Measurements from ENCODE around the gene FAM222B.

The FAM222B gene

GRCh38 chr17:28751600-28752366, 90.8 kb downstream of the FAM222B start:
- Histone ChIP-seq H3K9me3 (ENCODE audit: control insufficient read depth, insufficient read depth, low read depth, low read length) (no peaks in the 10 kb centered on the region), H3K4me1 (ENCODE audit: control insufficient read depth, insufficient read depth, low read length) (0 out of 2 replicates have a peak, but pooled peaks cover under 1% of the 10 kb centered on the region), H3K4me3 (ENCODE audit: low read depth, low read length) (no peak overlapping the region), H3K36me3 (ENCODE audit: control insufficient read depth in 2 of 2, insufficient read depth in 1 of 2, low read length in 2 of 2) (peaks cover 7 to 55% of the 10 kb centered on the region in 2 experiments; a peak in 2 of 3 replicates), H3K27ac (ENCODE audit: extremely low read depth, low read depth, low read length) (no peak overlapping the region)
- TF ChIP-seq ZNF248 (tag by site-specific recombination; IDR thresholded peaks at IDR 0.05) (no peak), ZNF423 (tag by site-specific recombination; IDR thresholded peaks at IDR 0.05) (no peak), ZNF843 (tag by site-specific recombination; IDR thresholded peaks at IDR 0.05) (no peak), ZNF701 (tag by site-specific recombination; IDR thresholded peaks at IDR 0.05) (no peak), ZNF169 (tag by site-specific recombination; IDR thresholded peaks at IDR 0.05) (no peak), TRIM28 (IDR thresholded peaks at IDR 0.05; ENCODE audit: borderline replicate concordance, low read length) (no peak)
- ChIA-PET CTCF (interaction anchor here (0.6 to 16.7 kb wide), 14 partner anchors 9 to 983 kb away, joined by 3 to 445 read pairs (median 4); partner anchors contain the start of genes DHRS13, NEK8, PHF12 and RPL23A), POLR2A (interaction anchor here (0.6 to 14.1 kb wide), 9 partner anchors 10 to 198 kb away, joined by 3 to 448 read pairs (median 5); partner anchors contain the start of genes NEK8 and TLCD1)

GRCh38 chr17:28750178-28751047, 92.2 kb downstream of the FAM222B start:
- POLR2A ChIA-PET: interaction anchor here (0.7 to 14.1 kb wide), 6 partner anchors 11 to 103 kb away, joined by 3 to 448 read pairs (median 3); partner anchors contain the start of genes NEK8, PROCA1, RPL23A and TLCD1
- Histone ChIP-seq H3K4me3 (ENCODE audit: low read depth, low read length) (no peak overlapping the region), H3K36me3 (ENCODE audit: control insufficient read depth in 2 of 2, insufficient read depth in 1 of 2, low read length in 2 of 2) (peaks cover 7 to 69% of the 10 kb centered on the region in 2 experiments; a peak in 2 of 3 replicates), H3K9me3 (ENCODE audit: control insufficient read depth, insufficient read depth, low read depth, low read length) (no peaks in the 10 kb centered on the region), H3K27ac (ENCODE audit: extremely low read depth, low read depth, low read length) (0 out of 2 replicates have a peak overlapping the region, but pooled peaks have one; percentile 12), H3K4me1 (ENCODE audit: control insufficient read depth, insufficient read depth, low read length) (peaks cover 8% of the 10 kb centered on the region; the same call in 1 of the 2 replicates)
- CTCF ChIA-PET: interaction anchor here (0.6 to 16.7 kb wide), 33 partner anchors 8 to 1452 kb away, joined by 3 to 445 read pairs (median 4); partner anchors contain the start of genes BLTP2, DHRS13, FAM222B and NEK8
- TF ChIP-seq ZNF174 (tag by site-specific recombination; IDR thresholded peaks at IDR 0.05) (no peak), ZNF2 (tag by site-specific recombination; IDR thresholded peaks at IDR 0.05) (peak; percentile 61; the same call in 1 of the 2 replicates), ZNF140 (tag by site-specific recombination; IDR thresholded peaks at IDR 0.05) (no peak), IKZF3 (tag by site-specific recombination; IDR thresholded peaks at IDR 0.05) (no peak), ZNF629 (tag by site-specific recombination; IDR thresholded peaks at IDR 0.05) (peak; percentile 51), SCRT1 (tag by site-specific recombination; IDR thresholded peaks at IDR 0.05; ENCODE audit: borderline replicate concordance) (no peak), ZNF302 (tag by site-specific recombination; IDR thresholded peaks at IDR 0.05; ENCODE audit: low read depth) (no peak), SP2 (tag by site-specific recombination; IDR thresholded peaks at IDR 0.05) (no peak), ZNF654 (tag by site-specific recombination; IDR thresholded peaks at IDR 0.05; ENCODE audit: low read depth) (peak; percentile 82), ZNF211 (tag by site-specific recombination; IDR thresholded peaks at IDR 0.05; ENCODE audit: low read depth) (no peak), ZBTB48 (tag by site-specific recombination; IDR thresholded peaks at IDR 0.05) (peak; percentile 93), ZNF747 (tag by site-specific recombination; IDR thresholded peaks at IDR 0.05) (no peak), ZNF391 (tag by site-specific recombination; IDR thresholded peaks at IDR 0.05; ENCODE audit: borderline replicate concordance, low read depth) (0 out of 2 replicates have a peak, but pooled peaks have one; percentile 32), ZNF362 (tag by site-specific recombination; IDR thresholded peaks at IDR 0.05) (no peak), SALL2 (tag by site-specific recombination; IDR thresholded peaks at IDR 0.05; ENCODE audit: borderline replicate concordance) (no peak), ZNF600 (tag by site-specific recombination; IDR thresholded peaks at IDR 0.05) (0 out of 2 replicates have a peak, but pooled peaks have one; percentile 9), ZNF157 (tag by site-specific recombination; IDR thresholded peaks at IDR 0.05) (no peak), SP7 (tag by site-specific recombination; IDR thresholded peaks at IDR 0.05) (peak; percentile 29; the same call in 1 of the 2 replicates), ZNF624 (tag by site-specific recombination; IDR thresholded peaks at IDR 0.05) (no peak), TSHZ1 (tag by site-specific recombination; IDR thresholded peaks at IDR 0.05; ENCODE audit: borderline replicate concordance) (no peak), ZNF610 (tag by site-specific recombination; IDR thresholded peaks at IDR 0.05; ENCODE audit: borderline replicate concordance) (no peak)

Data from HEK293 (cell line).